GM12872 (cell line): Measurements from ENCODE around the gene RAB20.

ENCODE experiments used
- TF ChIP-seq, protein P1 (sequence below): IDR thresholded peaks from 3 replicates; pipeline ENCODE4 v1.5.1; 2011; ENCODE audit warnings: low read depth, mild to moderate bottlenecking, low read length, moderate library complexity; ENCODE audit not compliant: insufficient read depth

The RAB20 gene

GRCh38 chr13:110478405-110479214 lies 82.9 kb downstream of the RAB20 start:
- TF ChIP-seq, protein P1, sequence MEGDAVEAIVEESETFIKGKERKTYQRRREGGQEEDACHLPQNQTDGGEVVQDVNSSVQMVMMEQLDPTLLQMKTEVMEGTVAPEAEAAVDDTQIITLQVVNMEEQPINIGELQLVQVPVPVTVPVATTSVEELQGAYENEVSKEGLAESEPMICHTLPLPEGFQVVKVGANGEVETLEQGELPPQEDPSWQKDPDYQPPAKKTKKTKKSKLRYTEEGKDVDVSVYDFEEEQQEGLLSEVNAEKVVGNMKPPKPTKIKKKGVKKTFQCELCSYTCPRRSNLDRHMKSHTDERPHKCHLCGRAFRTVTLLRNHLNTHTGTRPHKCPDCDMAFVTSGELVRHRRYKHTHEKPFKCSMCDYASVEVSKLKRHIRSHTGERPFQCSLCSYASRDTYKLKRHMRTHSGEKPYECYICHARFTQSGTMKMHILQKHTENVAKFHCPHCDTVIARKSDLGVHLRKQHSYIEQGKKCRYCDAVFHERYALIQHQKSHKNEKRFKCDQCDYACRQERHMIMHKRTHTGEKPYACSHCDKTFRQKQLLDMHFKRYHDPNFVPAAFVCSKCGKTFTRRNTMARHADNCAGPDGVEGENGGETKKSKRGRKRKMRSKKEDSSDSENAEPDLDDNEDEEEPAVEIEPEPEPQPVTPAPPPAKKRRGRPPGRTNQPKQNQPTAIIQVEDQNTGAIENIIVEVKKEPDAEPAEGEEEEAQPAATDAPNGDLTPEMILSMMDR = no peak

GRCh38 chr13:110477706-110478245 lies 83.7 kb downstream of the RAB20 start:
- TF ChIP-seq, protein P1 = no peak

GRCh38 chr13:110476220-110476617 lies 85.3 kb downstream of the RAB20 start:
- TF ChIP-seq, protein P1 = no peak

- TF ChIP-seq, protein P1 = no peak
Measured at GRCh38 chr13:110475550-110476219, 85.8 kb downstream of the RAB20 start.

DNA sequence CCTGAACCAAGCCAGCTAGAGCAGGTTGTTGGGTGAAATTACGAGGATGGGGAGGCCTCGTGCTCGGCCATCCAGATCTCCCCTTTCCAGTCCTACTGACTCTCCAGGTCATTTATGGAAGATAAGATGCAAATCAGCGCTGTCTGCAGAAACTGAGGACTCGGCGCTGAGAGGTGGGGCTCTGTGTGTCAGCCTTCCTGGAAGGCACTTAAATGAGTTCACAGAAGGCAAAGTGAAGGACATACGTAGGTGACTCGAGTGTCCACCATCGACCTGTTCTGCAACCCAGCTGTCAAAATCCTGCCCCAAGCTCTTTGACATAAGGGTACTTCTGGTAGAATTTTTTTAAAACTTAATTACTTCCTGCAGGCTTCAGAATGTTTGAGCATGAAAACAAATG lies 86.4 kb downstream of the RAB20 start:
- TF ChIP-seq, protein P1 = no peak

DNA sequence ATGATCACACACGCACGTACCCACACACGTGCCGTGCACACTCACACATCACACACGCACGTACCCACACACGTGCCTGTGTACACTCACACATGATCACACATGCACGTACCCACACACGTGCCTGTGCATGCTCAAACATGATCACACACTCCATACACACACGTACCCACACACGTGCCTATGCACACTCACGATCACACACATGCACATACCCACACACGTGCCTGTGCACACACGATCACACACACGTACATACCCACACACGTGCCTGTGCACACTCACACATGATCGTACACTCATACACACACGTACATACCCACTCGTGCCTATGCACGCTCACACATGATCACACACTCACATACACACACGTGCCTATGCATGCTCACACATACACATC lies 86.8 kb downstream of the RAB20 start:
- TF ChIP-seq, protein P1 = no peak
